MM.1S (cell line): ENCODE measurements around the gene SUPT3H.
"Not testable (repeated sequence)": the region's sequence is repeated elsewhere in the genome, so short reads cannot be mapped to it uniquely, and the experiment has no call there.

Experiments
- DNase-seq: peaks from one replicate; pipeline ENCODE4 v3.0.0-alpha.2; 2015
- H2AFZ ChIP-seq: fragments of 300-600 bp; sonication (generic); 2 replicates; pipeline ENCODE4 v1.6.0; 2016; ENCODE audit warnings: antibody characterized with exemption, low read length
- H3F3A ChIP-seq: fragments of 300-600 bp; sonication (generic); 2 replicates; pipeline ENCODE4 v1.6.1; 2016; ENCODE audit warnings: mild to moderate bottlenecking, antibody characterized with exemption, low read length, moderate library complexity, mixed read lengths; ENCODE audit not compliant: insufficient read depth
- H3K27ac ChIP-seq: fragments of 300-600 bp; sonication (generic); 2 replicates; pipeline ENCODE4 v1.5.1; 2016; ENCODE audit warnings: mild to moderate bottlenecking, low read length
- H3K27me3 ChIP-seq: fragments of 300-600 bp; sonication (generic); replicated peaks from 2 replicates; pipeline ENCODE4 v1.6.0; 2016; ENCODE audit warnings: low read length; ENCODE audit not compliant: insufficient read depth
- H3K36me3 ChIP-seq: fragments of 300-600 bp; sonication (generic); replicated peaks from 2 replicates; pipeline ENCODE4 v1.6.1; 2016; ENCODE audit warnings: mild to moderate bottlenecking, low read length, mixed read lengths; ENCODE audit not compliant: insufficient read depth
- H3K4me1 ChIP-seq: fragments of 300-600 bp; sonication (generic); 2 replicates; pipeline ENCODE4 v1.6.1; 2016; ENCODE audit warnings: low read length, mixed read lengths
- H3K4me2 ChIP-seq: fragments of 300-600 bp; sonication (generic); 2 replicates; pipeline ENCODE4 v1.6.0; 2016; ENCODE audit warnings: low read depth, low read length
- H3K4me3 ChIP-seq: fragments of 300-600 bp; sonication (generic); 2 replicates; pipeline ENCODE4 v1.5.1; 2016; ENCODE audit warnings: low read length, mixed read lengths
- H3K79me2 ChIP-seq: fragments of 300-600 bp; sonication (generic); 2 replicates; pipeline ENCODE4 v1.6.1; 2016; ENCODE audit warnings: mixed run types, low read length, mixed read lengths
- H3K9ac ChIP-seq: fragments of 300-600 bp; sonication (generic); 2 replicates; pipeline ENCODE4 v1.6.1; 2016; ENCODE audit warnings: low read length, mixed read lengths
- H3K9me2 ChIP-seq: fragments of 300-600 bp; sonication (generic); replicated peaks from 2 replicates; pipeline ENCODE4 v1.6.1; 2016; ENCODE audit warnings: mild to moderate bottlenecking, low read length, mixed read lengths; ENCODE audit not compliant: insufficient read depth
- H3K9me3 ChIP-seq: fragments of 300-600 bp; sonication (generic); replicated peaks from 2 replicates; pipeline ENCODE4 v1.6.1; 2016; ENCODE audit warnings: mild to moderate bottlenecking, low read length, mixed read lengths; ENCODE audit not compliant: insufficient read depth
- H4K20me1 ChIP-seq: fragments of 300-600 bp; sonication (generic); 2 replicates; pipeline ENCODE4 v1.6.1; 2016; ENCODE audit warnings: mild to moderate bottlenecking, low read length, moderate library complexity, mixed read lengths; ENCODE audit not compliant: insufficient read depth
- EZH2 ChIP-seq: fragments of 300-600 bp; sonication (generic); optimal IDR thresholded peaks from 2 replicates; pipeline ENCODE3; 2017; ENCODE audit warnings: low read depth, mild to moderate bottlenecking, antibody characterized with exemption, low read length, mixed read lengths
- EZH2phosphoT487 ChIP-seq: fragments of 300-600 bp; sonication (generic); IDR thresholded peaks from 2 replicates; pipeline ENCODE4 v1.6.1; 2018; ENCODE audit warnings: antibody characterized with exemption, low read length
- TF ChIP-seq, protein P1 (sequence below): fragments of 300-600 bp; sonication (generic); IDR thresholded peaks from 2 replicates; pipeline ENCODE4 v1.5.1; 2016; ENCODE audit warnings: antibody characterized with exemption, low read length, mixed read lengths

SUPT3H gene

DNA sequence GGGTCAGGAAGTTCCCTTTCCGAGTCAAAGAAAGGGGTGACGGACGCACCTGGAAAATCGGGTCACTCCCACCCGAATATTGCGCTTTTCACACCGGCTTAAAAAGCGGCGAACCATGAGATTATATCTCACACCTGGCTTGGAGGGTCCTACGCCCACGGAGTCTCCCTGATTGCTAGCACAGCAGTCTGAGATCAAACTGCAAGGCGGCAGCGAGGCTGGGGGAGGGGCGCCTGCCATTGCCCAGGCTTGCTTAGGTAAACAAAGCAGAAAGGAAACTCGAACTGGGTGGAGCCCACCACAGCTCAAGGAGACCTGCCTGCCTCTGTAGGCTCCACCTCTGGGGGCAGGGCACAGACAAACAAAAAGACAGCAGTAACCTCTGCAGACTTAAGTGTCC, 315.1 kb downstream of the SUPT3H start:
- not testable (repeated sequence) for H3K4me3 ChIP-seq, H2AFZ ChIP-seq, H3K4me2 ChIP-seq, H3K27ac ChIP-seq, H4K20me1 ChIP-seq, H3K9ac ChIP-seq, H3K9me2 ChIP-seq, H3K27me3 ChIP-seq, H3K4me1 ChIP-seq, H3K36me3 ChIP-seq, H3K79me2 ChIP-seq, H3K9me3 ChIP-seq, H3F3A ChIP-seq
- peak; percentile 52 for DNase-seq

DNA sequence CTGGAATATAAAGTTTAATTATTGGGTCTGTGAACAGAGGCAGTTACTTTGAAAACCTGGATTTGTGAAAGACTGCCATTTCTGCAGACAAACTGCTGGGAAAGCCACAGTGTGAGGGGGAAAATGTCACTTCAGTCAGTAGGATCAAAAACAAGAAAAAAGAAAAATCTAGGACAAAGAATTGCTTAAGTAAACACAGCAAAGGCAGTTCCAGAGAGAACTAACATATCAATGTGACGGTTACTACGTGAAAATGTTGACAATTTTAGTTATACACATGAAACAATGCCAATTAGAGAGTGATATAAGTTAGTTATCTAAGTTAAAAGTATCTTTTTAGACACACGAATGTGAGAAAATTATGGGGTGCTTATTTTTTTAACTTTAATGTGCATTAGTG, 320.0 kb downstream of the SUPT3H start:
- H3K4me1 ChIP-seq, result 0 out of 2 replicates have a peak, but pooled peaks cover 5% of the 10 kb centered on the region

DNA sequence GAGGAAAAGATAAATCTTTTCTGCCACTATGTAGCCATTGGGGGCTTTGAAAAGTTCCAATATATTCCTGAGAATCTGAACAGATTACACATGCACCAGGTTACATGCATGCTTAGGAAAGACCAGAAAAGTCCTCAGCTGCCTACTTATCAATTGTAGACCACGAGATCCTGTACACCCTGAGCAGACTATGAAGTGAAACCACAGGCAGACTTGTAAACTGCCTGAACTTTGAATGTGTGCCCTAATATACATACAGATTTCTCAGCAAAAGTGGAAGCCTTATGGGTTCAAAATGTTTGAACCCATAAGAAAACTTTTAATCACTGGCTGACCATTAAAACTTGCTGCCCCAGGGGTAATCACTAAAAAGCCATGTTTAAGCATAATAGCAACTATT, 323.1 kb downstream of the SUPT3H start:
- Histone ChIP-seq H3K9me2 (no peaks in the 10 kb centered on the region), H3K9me3 (no peaks in the 10 kb centered on the region), H3K4me2 (peak overlapping the region; percentile 26; the same call in 1 of the 2 replicates), H3F3A (no peaks in the 10 kb centered on the region), H3K4me1 (0 out of 2 replicates have a peak, but pooled peaks cover 5% of the 10 kb centered on the region), H2AFZ (no peak overlapping the region), H3K27me3 (no peaks in the 10 kb centered on the region), H3K27ac (no peak overlapping the region), H3K36me3 (no peaks in the 10 kb centered on the region), H4K20me1 (no peaks in the 10 kb centered on the region), H3K4me3 (no peak overlapping the region), H3K9ac (no peak overlapping the region), H3K79me2 (no peaks in the 10 kb centered on the region)
- TF ChIP-seq EZH2phosphoT487, result no peak
- peak; percentile 51 for DNase-seq

More for the DNA sequence above, 320.0 kb downstream of the SUPT3H start:
- no peaks in the 10 kb centered on the region for H3K9me3 ChIP-seq
- no peaks in the 10 kb centered on the region for H3K9me2 ChIP-seq
- no peak overlapping the region for H3K27ac ChIP-seq
- H3K4me3 ChIP-seq, result no peak overlapping the region
- H3K9ac ChIP-seq, result no peak overlapping the region
- no peaks in the 10 kb centered on the region for H3K27me3 ChIP-seq
- H4K20me1 ChIP-seq, result no peaks in the 10 kb centered on the region
- H3K79me2 ChIP-seq, result no peaks in the 10 kb centered on the region
- no peak overlapping the region for H2AFZ ChIP-seq
- H3K36me3 ChIP-seq, result no peaks in the 10 kb centered on the region
- no peak for DNase-seq
- H3F3A ChIP-seq, result no peaks in the 10 kb centered on the region
- no peak overlapping the region for H3K4me2 ChIP-seq
- TF ChIP-seq EZH2 (no peak), EZH2phosphoT487 (no peak)
- TF ChIP-seq, protein P1, sequence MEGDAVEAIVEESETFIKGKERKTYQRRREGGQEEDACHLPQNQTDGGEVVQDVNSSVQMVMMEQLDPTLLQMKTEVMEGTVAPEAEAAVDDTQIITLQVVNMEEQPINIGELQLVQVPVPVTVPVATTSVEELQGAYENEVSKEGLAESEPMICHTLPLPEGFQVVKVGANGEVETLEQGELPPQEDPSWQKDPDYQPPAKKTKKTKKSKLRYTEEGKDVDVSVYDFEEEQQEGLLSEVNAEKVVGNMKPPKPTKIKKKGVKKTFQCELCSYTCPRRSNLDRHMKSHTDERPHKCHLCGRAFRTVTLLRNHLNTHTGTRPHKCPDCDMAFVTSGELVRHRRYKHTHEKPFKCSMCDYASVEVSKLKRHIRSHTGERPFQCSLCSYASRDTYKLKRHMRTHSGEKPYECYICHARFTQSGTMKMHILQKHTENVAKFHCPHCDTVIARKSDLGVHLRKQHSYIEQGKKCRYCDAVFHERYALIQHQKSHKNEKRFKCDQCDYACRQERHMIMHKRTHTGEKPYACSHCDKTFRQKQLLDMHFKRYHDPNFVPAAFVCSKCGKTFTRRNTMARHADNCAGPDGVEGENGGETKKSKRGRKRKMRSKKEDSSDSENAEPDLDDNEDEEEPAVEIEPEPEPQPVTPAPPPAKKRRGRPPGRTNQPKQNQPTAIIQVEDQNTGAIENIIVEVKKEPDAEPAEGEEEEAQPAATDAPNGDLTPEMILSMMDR, result no peak

DNA sequence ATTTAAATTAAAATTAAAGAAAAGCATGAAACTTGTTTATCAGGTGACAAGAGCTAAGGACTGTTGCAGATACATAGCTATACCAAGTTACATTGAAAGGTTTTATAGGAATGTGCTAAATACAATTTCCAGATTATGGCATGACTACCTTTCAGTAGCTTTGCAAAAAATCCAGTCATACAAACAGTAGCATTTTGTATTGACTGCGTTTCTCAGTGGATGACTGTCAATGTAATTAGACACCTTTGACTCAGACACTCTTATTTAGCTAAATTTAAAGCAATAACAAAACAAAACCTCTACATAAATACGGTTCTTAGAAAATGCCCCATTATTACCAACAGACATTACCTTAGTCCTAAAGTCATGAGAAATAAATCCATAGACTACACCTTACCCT, 325.4 kb downstream of the SUPT3H start:
- H3K9ac ChIP-seq, result no peak overlapping the region
- no peaks in the 10 kb centered on the region for H3F3A ChIP-seq
- no peaks in the 10 kb centered on the region for H3K9me2 ChIP-seq
- H3K27ac ChIP-seq, result no peak overlapping the region
- no peaks in the 10 kb centered on the region for H3K9me3 ChIP-seq
- no peaks in the 10 kb centered on the region for H3K27me3 ChIP-seq
- no peak for DNase-seq
- no peak overlapping the region for H3K4me3 ChIP-seq
- TF ChIP-seq EZH2 (no peak), EZH2phosphoT487 (no peak)
- no peaks in the 10 kb centered on the region for H3K36me3 ChIP-seq
- H2AFZ ChIP-seq, result no peak overlapping the region
- no peak overlapping the region for H3K4me2 ChIP-seq
- 0 out of 2 replicates have a peak, but pooled peaks cover 5% of the 10 kb centered on the region for H3K4me1 ChIP-seq
- H4K20me1 ChIP-seq, result no peaks in the 10 kb centered on the region
- H3K79me2 ChIP-seq, result no peaks in the 10 kb centered on the region
